HL-60 (cell line): ENCODE measurements around the gene MYADML2.
A peak's percentile ranks its signal among the peaks of the same experiment; 100 is the strongest.

Experiments
- DNase-seq, 2 experiments: peaks; one replicate each; pipeline ENCODE4 v3.0.0-alpha.2; 2010 to 2020; ENCODE audit warnings: low read depth in 1 of 2, low spot score in 1 of 2
- H3K27ac ChIP-seq: fragments of 250-450 bp; sonication (Bioruptor Pico); replicated peaks from 2 replicates; pipeline ENCODE4 v1.5.1; 2020; ENCODE audit warnings: mild to moderate bottlenecking, moderate library complexity
- H3K27me3 ChIP-seq: fragments of 250-450 bp; sonication (Bioruptor Pico); 2 replicates; pipeline ENCODE4 v1.5.1; 2021; ENCODE audit warnings: mild to moderate bottlenecking, moderate library complexity; ENCODE audit not compliant: insufficient read depth, poor library complexity, severe bottlenecking
- H3K4me3 ChIP-seq: replicated peaks from 2 replicates; pipeline ENCODE4 v1.5.1; 2011; ENCODE audit warnings: mild to moderate bottlenecking, control low read depth, low read length; ENCODE audit not compliant: insufficient read depth
- GABPA ChIP-seq: IDR thresholded peaks from 2 replicates; pipeline ENCODE4 v1.6.1; 2012; ENCODE audit warnings: low read depth
- POLR2AphosphoS5 ChIP-seq: IDR thresholded peaks from 2 replicates; pipeline ENCODE4 v1.6.1; 2012; ENCODE audit warnings: low read depth
- REST ChIP-seq: IDR thresholded peaks from 2 replicates; pipeline ENCODE4 v1.6.1; 2012; ENCODE audit warnings: low read depth; ENCODE audit not compliant: insufficient replicate concordance
- SPI1 ChIP-seq: IDR thresholded peaks from 2 replicates; pipeline ENCODE4 v1.6.1; 2012; ENCODE audit warnings: low read depth, mild to moderate bottlenecking, borderline replicate concordance
- TF ChIP-seq, protein P1 (sequence below): IDR thresholded peaks from one replicate; pipeline ENCODE4 v1.5.1; 2011; ENCODE audit warnings: low read length, control low read depth, inconsistent platforms; ENCODE audit not compliant: insufficient read depth

MYADML2 gene

GRCh38 chr17:81934850-81935708, 12.0 kb downstream of the MYADML2 start:
- H3K4me3 ChIP-seq, result no peak overlapping the region
- no peak overlapping the region for H3K27ac ChIP-seq
- TF ChIP-seq, protein P1, sequence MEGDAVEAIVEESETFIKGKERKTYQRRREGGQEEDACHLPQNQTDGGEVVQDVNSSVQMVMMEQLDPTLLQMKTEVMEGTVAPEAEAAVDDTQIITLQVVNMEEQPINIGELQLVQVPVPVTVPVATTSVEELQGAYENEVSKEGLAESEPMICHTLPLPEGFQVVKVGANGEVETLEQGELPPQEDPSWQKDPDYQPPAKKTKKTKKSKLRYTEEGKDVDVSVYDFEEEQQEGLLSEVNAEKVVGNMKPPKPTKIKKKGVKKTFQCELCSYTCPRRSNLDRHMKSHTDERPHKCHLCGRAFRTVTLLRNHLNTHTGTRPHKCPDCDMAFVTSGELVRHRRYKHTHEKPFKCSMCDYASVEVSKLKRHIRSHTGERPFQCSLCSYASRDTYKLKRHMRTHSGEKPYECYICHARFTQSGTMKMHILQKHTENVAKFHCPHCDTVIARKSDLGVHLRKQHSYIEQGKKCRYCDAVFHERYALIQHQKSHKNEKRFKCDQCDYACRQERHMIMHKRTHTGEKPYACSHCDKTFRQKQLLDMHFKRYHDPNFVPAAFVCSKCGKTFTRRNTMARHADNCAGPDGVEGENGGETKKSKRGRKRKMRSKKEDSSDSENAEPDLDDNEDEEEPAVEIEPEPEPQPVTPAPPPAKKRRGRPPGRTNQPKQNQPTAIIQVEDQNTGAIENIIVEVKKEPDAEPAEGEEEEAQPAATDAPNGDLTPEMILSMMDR, result no peak
- TF ChIP-seq POLR2AphosphoS5, result no peak
- TF ChIP-seq REST, result no peak
- no peak for TF ChIP-seq SPI1
- TF ChIP-seq GABPA, result no peak
- H3K27me3 ChIP-seq, result no peaks in the 10 kb centered on the region
- no peak for DNase-seq

GRCh38 chr17:81934098-81934757, 12.8 kb downstream of the MYADML2 start:
- Histone ChIP-seq H3K27ac (0 out of 2 replicates have a peak overlapping the region, but pooled peaks have one; percentile 14), H3K27me3 (no peaks in the 10 kb centered on the region), H3K4me3 (no peak overlapping the region)
- TF ChIP-seq, protein P1, result no peak
- no peak for TF ChIP-seq REST
- no peak for TF ChIP-seq GABPA
- peak in 1 of 2 experiments; percentile 52 for DNase-seq

DNA sequence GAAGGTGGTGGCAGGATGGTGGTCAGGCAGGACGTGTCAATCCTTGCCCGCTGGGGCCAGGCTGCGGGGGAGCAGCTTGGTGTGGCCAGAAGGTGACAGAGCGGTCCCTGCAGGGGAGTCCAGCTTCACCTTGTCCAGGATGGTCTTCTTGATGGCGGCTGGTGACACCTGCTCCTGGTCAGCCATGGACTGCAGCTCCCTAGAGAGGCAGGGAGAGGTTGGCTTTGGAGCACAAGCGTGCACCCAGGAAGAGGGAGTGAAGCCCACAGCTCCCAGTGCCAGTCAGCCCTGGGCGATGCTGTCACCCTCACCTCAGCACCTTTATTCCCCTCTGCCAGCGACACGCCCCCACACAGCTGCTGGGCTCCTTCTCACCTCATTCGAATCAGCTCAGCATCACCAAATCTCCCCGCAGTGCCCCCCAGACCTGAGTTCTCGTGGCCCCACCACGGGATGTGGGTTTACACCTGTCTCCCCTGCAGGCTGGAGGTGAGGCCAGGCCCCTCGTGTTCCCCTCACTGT, 13.8 kb downstream of the MYADML2 start:
- DNase-seq, result no peak
- TF ChIP-seq, protein P1, result no peak
- TF ChIP-seq SPI1 (no peak), GABPA (no peak), POLR2AphosphoS5 (no peak)
- H3K27me3 ChIP-seq, result no peaks in the 10 kb centered on the region
- H3K27ac ChIP-seq, result no peak overlapping the region
- H3K4me3 ChIP-seq, result no peak overlapping the region
